Uterus (tissue), 4 donors: ENCODE results near the gene ESYT1. TPM values are rescaled to one million over a fixed set of nuclear protein-coding genes. Genes with fewer than 3 reads are reported as not detected.

ENCODE experiments used
- DNase-seq, 2 donors: peaks; one replicate each; pipeline ENCODE4 v3.0.0-alpha.2; 2019 to 2020
- H3K27ac ChIP-seq, 2 donors: fragments of 200-600 bp; sonication (generic); 1 replicate in 1 of 2; 2 replicates in 1 of 2; pipeline ENCODE4 v1.5.1; 2016 to 2018
- H3K27me3 ChIP-seq, 2 donors: fragments of 200-600 bp; sonication (generic); one replicate each; pipeline ENCODE4 v1.5.1; 2018 to 2019; ENCODE audit warnings: control low read depth in 1 of 2
- H3K36me3 ChIP-seq, 2 donors: fragments of 200-600 bp; sonication (generic); one replicate each; pipeline ENCODE4 v1.5.1; 2019; ENCODE audit warnings: control low read depth in 1 of 2
- H3K4me1 ChIP-seq, 2 donors: fragments of 200-600 bp; sonication (generic); one replicate each; pipeline ENCODE4 v1.5.1; 2018 to 2019; ENCODE audit warnings: control low read depth in 1 of 2
- H3K4me3 ChIP-seq, 2 donors: fragments of 200-600 bp; sonication (generic); 1 replicate in 1 of 2; 2 replicates in 1 of 2; pipeline ENCODE4 v1.5.1; 2018 to 2019; ENCODE audit warnings: mild to moderate bottlenecking in 1 of 2
- H3K9me3 ChIP-seq, 2 donors: fragments of 200-600 bp; sonication (generic); one replicate each; pipeline ENCODE4 v1.5.1; 2019; ENCODE audit warnings: control low read depth in 1 of 2
- CTCF ChIP-seq, 4 experiments: fragments of 200-600 bp in 2 of 4; fragments of 450-650 bp in 2 of 4; sonication (generic) in 2 of 4; IDR thresholded peaks; one replicate each; pipeline ENCODE4 v1.5.1; 2016 to 2019; ENCODE audit warnings: antibody characterized with exemption in 4 of 4, mild to moderate bottlenecking in 2 of 4, moderate library complexity in 1 of 4
- POLR2A ChIP-seq, 2 donors: fragments of 450-650 bp; IDR thresholded peaks; one replicate each; pipeline ENCODE4 v1.6.1; 2016; ENCODE audit warnings: antibody characterized with exemption in 2 of 2, mild to moderate bottlenecking in 1 of 2, moderate library complexity in 1 of 2
- intact Hi-C: fragments of 100-400 bp; cut with DNase I; formaldehyde crosslinking; loops from one replicate; pipeline ENCODE4 v1.15.1; 2023; ENCODE audit warnings: low total_unique reads
- total RNA-seq, 4 donors: library from RNA; depleted of rRNA in 3 of 4; stranded (reverse); fragments of >200 nt in 3 of 4; gene quantifications; one replicate each; pipeline versions ENCODE4 v1.1.0 to v1.2.4, GENCODE V29; 2014 to 2023
- donor health status: DM: yes; HTN: yes; CAD: no.

The ESYT1 gene
- total RNA-seq, 4 donors from 2014 or later, result 98.4 to 203 (median 134) TPM

- H3K4me3 ChIP-seq, result peak overlapping the region; percentile 69 to 94
- no peaks in the 10 kb centered on the region for H3K4me1 ChIP-seq
- H3K36me3 ChIP-seq, result no peaks in the 10 kb centered on the region
- H3K27ac ChIP-seq, result peak overlapping the region; percentile 98 to 99
- peak; percentile 86 to 92 for DNase-seq
- intact Hi-C loops, result no loop called here
- no peaks in the 10 kb centered on the region for H3K9me3 ChIP-seq
- no peaks in the 10 kb centered on the region for H3K27me3 ChIP-seq
- TF ChIP-seq POLR2A (IDR thresholded peaks at IDR 0.05) (peak in 1 of 2 donors; percentile 16), CTCF (IDR thresholded peaks at IDR 0.05) (peak in 1 of 4 experiments; percentile 1)
Observed at GRCh38 chr12:56189918-56190694, 62.0 kb downstream of the ESYT1 start.

- peak overlapping the region; percentile 69 to 94 for H3K4me3 ChIP-seq
- no peak for DNase-seq
- intact Hi-C loops, result no loop called here
- H3K27me3 ChIP-seq, result no peaks in the 10 kb centered on the region
- H3K9me3 ChIP-seq, result no peaks in the 10 kb centered on the region
- peak overlapping the region; percentile 98 to 99 for H3K27ac ChIP-seq
- TF ChIP-seq POLR2A (IDR thresholded peaks at IDR 0.05), result no peak
- no peak for TF ChIP-seq CTCF (IDR thresholded peaks at IDR 0.05)
- H3K36me3 ChIP-seq, result no peaks in the 10 kb centered on the region
- no peaks in the 10 kb centered on the region for H3K4me1 ChIP-seq
Observed at GRCh38 chr12:56190695-56191155, 62.7 kb downstream of the ESYT1 start.

- Histone ChIP-seq H3K4me1 (no peaks in the 10 kb centered on the region), H3K4me3 (no peak overlapping the region), H3K36me3 (no peaks in the 10 kb centered on the region), H3K27ac (no peak overlapping the region), H3K9me3 (no peaks in the 10 kb centered on the region), H3K27me3 (no peaks in the 10 kb centered on the region)
- intact Hi-C loops, result no loop called here
- TF ChIP-seq POLR2A (IDR thresholded peaks at IDR 0.05) (no peak), CTCF (IDR thresholded peaks at IDR 0.05) (no peak)
- DNase-seq, result no peak
Observed at GRCh38 chr12:56192582-56192981, 64.5 kb downstream of the ESYT1 start.

- H3K4me1 ChIP-seq, result no peaks in the 10 kb centered on the region
- H3K36me3 ChIP-seq, result no peaks in the 10 kb centered on the region
- intact Hi-C loops, result no loop called here
- DNase-seq, result peak; percentile 61 to 85
- TF ChIP-seq CTCF (IDR thresholded peaks at IDR 0.05) (peak; percentile 71 to 92 (median 82)), POLR2A (IDR thresholded peaks at IDR 0.05) (no peak)
- no peaks in the 10 kb centered on the region for H3K9me3 ChIP-seq
- H3K27me3 ChIP-seq, result no peaks in the 10 kb centered on the region
- no peak overlapping the region for H3K27ac ChIP-seq
- H3K4me3 ChIP-seq, result no peak overlapping the region
Observed at GRCh38 chr12:56193025-56193578, 65.0 kb downstream of the ESYT1 start.

Other genes with a start within 250 kb of the ESYT1 start
- gene PYM1, start 200.4 kb upstream of the ESYT1 start, total RNA-seq, result 10 to 100 TPM in 3 of 4 donors, 1 to 10 TPM in 1; 8.2 to 26.8 (median 21.9) TPM
- 100 to 1,000 TPM in 1 of 4 donors, 10 to 100 TPM in 3; 24.0 to 183 (median 55.1) TPM for gene DGKA, start 197.1 kb upstream of the ESYT1 start, total RNA-seq
- 1 to 10 TPM in 2 of 4 donors, under 1 TPM in 1, not detected in 1; 0.26 to 3.6 (median 2.9) TPM for gene PMEL, start 162.2 kb upstream of the ESYT1 start, total RNA-seq
- gene CDK2, start 161.4 kb upstream of the ESYT1 start, total RNA-seq, result 10 to 100 TPM; 19.0 to 35.6 (median 28.7) TPM
- gene RAB5B, start 154.2 kb upstream of the ESYT1 start, total RNA-seq, result 100 to 1,000 TPM in 1 of 4 donors, 10 to 100 TPM in 3; 49.4 to 128 (median 67.2) TPM
- 10 to 100 TPM in 3 of 4 donors, 1 to 10 TPM in 1; 5.1 to 35.5 (median 26.7) TPM for gene SUOX, start 131.0 kb upstream of the ESYT1 start, total RNA-seq
- 10 to 100 TPM in 1 of 4 donors, 1 to 10 TPM in 2, not detected in 1; 4.4 to 19.4 (median 5.6) TPM for gene IKZF4, start 107.2 kb upstream of the ESYT1 start, total RNA-seq
- 1,000 to 10,000 TPM in 1 of 4 donors, 100 to 1,000 TPM in 1, 10 to 100 TPM in 2; 35.4 to 1,129 (median 240) TPM for gene RPS26, start 86.3 kb upstream of the ESYT1 start, total RNA-seq
- 10 to 100 TPM in 1 of 4 donors, 1 to 10 TPM in 2, under 1 TPM in 1; 0.77 to 29.0 (median 6.5) TPM for gene ERBB3, start 48.1 kb upstream of the ESYT1 start, total RNA-seq
- gene PA2G4, start 23.7 kb upstream of the ESYT1 start, total RNA-seq, result 100 to 1,000 TPM in 1 of 4 donors, 10 to 100 TPM in 3; 64.4 to 120 (median 81.0) TPM
- 1,000 to 10,000 TPM; 1,022 to 4,789 (median 2,600) TPM for gene RPL41, start 11.6 kb upstream of the ESYT1 start, total RNA-seq
- 1 to 10 TPM; 1.3 to 9.8 (median 4.2) TPM for gene ZC3H10, start 10.0 kb upstream of the ESYT1 start, total RNA-seq
- gene MYL6B, start 24.3 kb downstream of the ESYT1 start, total RNA-seq, result 10 to 100 TPM in 3 of 4 donors, 1 to 10 TPM in 1; 6.7 to 57.5 (median 27.0) TPM
- gene MYL6, start 30.1 kb downstream of the ESYT1 start, total RNA-seq, result 1,000 to 10,000 TPM; 1,103 to 4,858 (median 2,577) TPM
- 100 to 1,000 TPM in 1 of 4 donors, 10 to 100 TPM in 3; 63.2 to 214 (median 81.0) TPM for gene SMARCC2, start 61.2 kb downstream of the ESYT1 start, total RNA-seq
- 10 to 100 TPM; 40.3 to 84.8 (median 58.0) TPM for gene RNF41, start 93.7 kb downstream of the ESYT1 start, total RNA-seq
- 10 to 100 TPM in 2 of 4 donors, 1 to 10 TPM in 2; 5.0 to 28.4 (median 12.2) TPM for gene NABP2, start 96.1 kb downstream of the ESYT1 start, total RNA-seq
- 1 to 10 TPM in 1 of 4 donors, under 1 TPM in 2, not detected in 1; 0.29 to 1.8 (median 0.52) TPM for gene SLC39A5, start 101.8 kb downstream of the ESYT1 start, total RNA-seq
- gene ANKRD52, start 130.1 kb downstream of the ESYT1 start, total RNA-seq, result 10 to 100 TPM in 2 of 4 donors, 1 to 10 TPM in 1, under 1 TPM in 1; 0.88 to 35.4 (median 15.5) TPM
- gene COQ10A, start 138.7 kb downstream of the ESYT1 start, total RNA-seq, result 10 to 100 TPM in 3 of 4 donors, 1 to 10 TPM in 1; 2.1 to 28.9 (median 15.2) TPM
- 100 to 1,000 TPM in 1 of 4 donors, 10 to 100 TPM in 3; 40.0 to 157 (median 72.8) TPM for gene CS, start 172.1 kb downstream of the ESYT1 start, total RNA-seq
- gene CNPY2, start 187.7 kb downstream of the ESYT1 start, total RNA-seq, result 10 to 100 TPM; 33.5 to 83.5 (median 67.3) TPM
- gene PAN2, start 205.7 kb downstream of the ESYT1 start, total RNA-seq, result 100 to 1,000 TPM in 1 of 4 donors, 10 to 100 TPM in 3; 33.2 to 104 (median 50.6) TPM
- under 1 TPM in 1 of 4 donors, not detected in 3; 0.97 TPM for gene IL23A, start 210.6 kb downstream of the ESYT1 start, total RNA-seq
- gene STAT2, start 231.8 kb downstream of the ESYT1 start, total RNA-seq, result 100 to 1,000 TPM in 2 of 4 donors, 10 to 100 TPM in 2; 63.2 to 173 (median 122) TPM
- not detected for gene APOF, start 234.6 kb downstream of the ESYT1 start, total RNA-seq